ENCODE results near the gene TNN. TPM values are rescaled to one million over a fixed set of nuclear protein-coding genes. Genes with fewer than 3 reads are reported as not detected.

TNN gene
- total RNA-seq, 1 donor from 2014 or later: 0.25 TPM

DNA sequence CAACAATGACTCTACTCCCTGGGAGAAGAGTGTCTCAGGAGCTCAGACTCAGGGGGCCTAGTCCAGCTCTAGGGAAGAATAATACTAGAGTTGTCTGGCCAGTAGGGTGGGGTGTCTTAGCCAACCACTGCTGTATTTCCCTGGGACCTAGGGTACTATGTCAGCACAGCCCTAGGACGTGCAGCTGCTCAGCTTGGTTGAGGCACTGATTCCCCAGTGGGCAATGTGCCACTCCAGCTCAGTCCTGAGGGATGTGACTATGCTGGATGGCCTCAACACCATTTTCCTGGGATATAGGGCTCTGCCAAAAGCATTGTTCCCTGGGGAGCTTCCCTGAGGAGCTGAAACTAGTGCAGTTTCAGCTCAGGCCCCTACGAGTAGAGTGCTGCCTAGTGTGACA, 47.4 kb downstream of the TNN start:
- no peak for DNase-seq (ENCODE audit: low spot score)
- no peak for TF ChIP-seq CTCF (IDR thresholded peaks at IDR 0.05)
- Mint-ChIP-seq H3K27ac (ENCODE audit: unreplicated experiment) (no peak overlapping the region), H3K4me1 (ENCODE audit: low read depth) (no peaks in the 10 kb centered on the region), H3K27me3 (ENCODE audit: low read depth) (peaks cover 2% of the 10 kb centered on the region), H3K36me3 (ENCODE audit: low read depth) (peaks cover 6% of the 10 kb centered on the region), H3K9me3 (ENCODE audit: low read depth) (peaks cover 18% of the 10 kb centered on the region), H3K4me3 (ENCODE audit: unreplicated experiment) (no peak overlapping the region)

DNA sequence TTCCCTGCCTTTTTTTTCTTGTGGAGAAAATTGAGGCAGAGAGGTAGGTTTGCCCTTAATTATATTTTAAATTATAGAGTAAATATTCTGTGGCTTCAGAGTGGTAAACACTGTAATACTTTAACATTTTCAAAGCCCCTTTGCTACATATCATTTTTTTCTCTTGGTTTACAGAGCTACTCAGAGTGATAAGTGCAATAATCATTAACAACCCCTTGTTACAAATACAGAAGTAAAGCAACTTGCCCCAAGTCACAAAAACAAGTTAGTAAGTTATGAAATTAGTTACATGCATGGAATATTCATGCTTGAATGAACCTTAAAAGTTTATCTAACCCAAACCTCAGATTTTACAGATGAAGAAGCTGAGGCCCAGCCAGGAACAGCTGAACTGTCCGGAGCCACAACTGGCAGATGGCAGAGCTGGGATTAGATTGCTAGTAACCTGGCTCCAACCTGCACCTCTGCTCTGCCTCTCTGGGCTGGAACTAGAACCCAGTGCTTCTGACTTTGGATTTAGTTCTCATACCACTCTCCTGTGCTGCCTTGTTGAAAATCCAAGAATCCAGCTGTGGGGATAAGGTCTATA, 48.7 kb downstream of the TNN start:
- H3K4me1 Mint-ChIP-seq (ENCODE audit: low read depth): no peaks in the 10 kb centered on the region
- peaks cover 2% of the 10 kb centered on the region for H3K27me3 Mint-ChIP-seq (ENCODE audit: low read depth)
- no peak for DNase-seq (ENCODE audit: low spot score)
- peaks cover 18% of the 10 kb centered on the region for H3K9me3 Mint-ChIP-seq (ENCODE audit: low read depth)
- no peak for TF ChIP-seq CTCF (IDR thresholded peaks at IDR 0.05)
- H3K27ac Mint-ChIP-seq (ENCODE audit: unreplicated experiment): no peak overlapping the region
- no peak overlapping the region for H3K4me3 Mint-ChIP-seq (ENCODE audit: unreplicated experiment)
- peaks cover 6% of the 10 kb centered on the region for H3K36me3 Mint-ChIP-seq (ENCODE audit: low read depth)

DNA sequence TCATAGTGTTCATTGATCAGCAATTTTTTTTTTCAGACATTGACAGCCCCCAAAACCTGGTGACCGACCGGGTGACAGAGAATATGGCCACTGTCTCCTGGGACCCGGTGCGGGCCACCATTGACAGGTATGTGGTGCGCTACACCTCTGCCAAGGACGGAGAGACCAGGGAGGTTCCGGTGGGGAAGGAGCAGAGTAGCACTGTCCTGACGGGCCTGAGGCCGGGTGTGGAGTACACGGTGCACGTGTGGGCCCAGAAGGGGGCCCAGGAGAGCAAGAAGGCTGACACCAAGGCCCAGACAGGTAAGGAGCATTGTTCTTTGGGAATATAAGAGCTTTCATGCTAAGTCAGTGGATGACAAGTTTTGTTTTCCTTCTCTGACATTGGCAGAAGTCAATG, 49.3 kb downstream of the TNN start:
- H3K4me3 Mint-ChIP-seq (ENCODE audit: unreplicated experiment): no peak overlapping the region
- H3K27me3 Mint-ChIP-seq (ENCODE audit: low read depth): peaks cover 2% of the 10 kb centered on the region
- no peaks in the 10 kb centered on the region for H3K4me1 Mint-ChIP-seq (ENCODE audit: low read depth)
- DNase-seq (ENCODE audit: low spot score): no peak
- TF ChIP-seq CTCF (IDR thresholded peaks at IDR 0.05): no peak
- no peak overlapping the region for H3K27ac Mint-ChIP-seq (ENCODE audit: unreplicated experiment)
- H3K9me3 Mint-ChIP-seq (ENCODE audit: low read depth): peaks cover 18% of the 10 kb centered on the region
- peaks cover 6% of the 10 kb centered on the region for H3K36me3 Mint-ChIP-seq (ENCODE audit: low read depth)

DNA sequence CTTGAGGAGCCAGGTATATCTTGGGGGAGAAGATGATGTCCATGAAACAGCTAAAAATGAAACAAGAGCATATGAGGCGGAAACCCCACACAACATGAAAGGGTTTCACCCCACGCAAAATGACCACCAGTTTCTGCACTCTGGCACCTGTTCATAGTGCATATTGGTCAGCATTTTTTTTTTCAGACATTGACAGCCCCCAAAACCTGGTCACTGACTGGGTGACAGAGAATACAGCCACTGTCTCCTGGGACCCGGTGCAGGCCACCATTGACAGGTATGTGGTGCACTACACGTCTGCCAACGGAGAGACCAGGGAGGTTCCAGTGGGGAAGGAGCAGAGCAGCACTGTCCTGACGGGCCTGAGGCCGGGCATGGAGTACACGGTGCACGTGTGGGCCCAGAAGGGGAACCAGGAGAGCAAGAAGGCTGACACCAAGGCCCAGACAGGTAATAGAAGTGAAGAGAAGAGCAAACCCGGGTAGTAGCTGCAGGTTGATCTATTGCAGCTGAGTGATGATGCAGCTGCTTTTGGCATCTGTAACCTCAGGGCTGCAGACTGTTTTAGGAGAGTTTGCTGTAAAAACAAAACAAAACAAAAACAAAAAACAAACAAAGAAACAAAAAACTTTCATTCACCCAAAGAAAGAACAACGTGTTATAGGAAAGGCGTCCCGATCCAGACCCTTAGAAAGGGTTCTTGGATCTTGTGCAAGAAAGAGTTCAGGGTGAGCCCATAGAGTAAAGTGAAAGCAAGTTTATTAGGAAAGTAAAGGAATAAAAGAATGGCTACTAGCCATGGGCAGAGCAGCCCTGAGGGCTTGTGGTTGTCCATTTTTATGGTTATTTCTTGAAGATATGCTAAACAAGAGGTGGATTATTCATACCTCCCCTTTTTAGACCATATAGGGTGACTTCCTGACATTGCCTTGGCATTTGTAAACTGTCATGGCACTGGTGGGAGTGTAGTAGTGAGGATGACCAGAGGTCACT, 51.0 kb downstream of the TNN start:
- no peak for DNase-seq (ENCODE audit: low spot score)
- Mint-ChIP-seq H3K4me1 (ENCODE audit: low read depth) (no peaks in the 10 kb centered on the region), H3K36me3 (ENCODE audit: low read depth) (peaks cover 1% of the 10 kb centered on the region), H3K4me3 (ENCODE audit: unreplicated experiment) (no peak overlapping the region), H3K27ac (ENCODE audit: unreplicated experiment) (no peak overlapping the region), H3K9me3 (ENCODE audit: low read depth) (peaks cover 5% of the 10 kb centered on the region), H3K27me3 (ENCODE audit: low read depth) (no peaks in the 10 kb centered on the region)
- no peak for TF ChIP-seq CTCF (IDR thresholded peaks at IDR 0.05)

DNA sequence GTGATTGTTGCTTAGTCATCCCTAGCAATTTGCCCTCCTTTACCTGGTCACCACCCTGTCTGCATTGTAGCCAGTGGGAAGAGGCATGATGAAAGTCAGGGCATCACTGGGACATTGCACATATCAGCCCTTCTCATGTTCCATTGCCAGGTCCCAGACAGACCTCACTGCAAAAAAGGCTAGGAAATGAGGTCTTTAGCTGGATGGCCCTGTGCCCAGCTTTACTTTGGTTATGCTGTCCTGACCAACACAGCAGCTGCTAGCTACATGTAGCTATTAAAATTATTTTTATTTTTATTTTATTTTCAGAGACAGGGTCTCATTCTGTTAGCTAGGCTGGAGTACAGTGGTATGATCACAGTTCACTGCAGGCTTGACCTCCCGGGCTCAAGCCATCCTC, 52.9 kb downstream of the TNN start:
- H3K36me3 Mint-ChIP-seq (ENCODE audit: low read depth): no peaks in the 10 kb centered on the region
- H3K27me3 Mint-ChIP-seq (ENCODE audit: low read depth): no peaks in the 10 kb centered on the region
- no peak overlapping the region for H3K27ac Mint-ChIP-seq (ENCODE audit: unreplicated experiment)
- no peaks in the 10 kb centered on the region for H3K9me3 Mint-ChIP-seq (ENCODE audit: low read depth)
- no peak for DNase-seq (ENCODE audit: low spot score)
- TF ChIP-seq CTCF (IDR thresholded peaks at IDR 0.05): no peak
- H3K4me3 Mint-ChIP-seq (ENCODE audit: unreplicated experiment): no peak overlapping the region
- H3K4me1 Mint-ChIP-seq (ENCODE audit: low read depth): no peaks in the 10 kb centered on the region
